ENCODE data around the gene APOC3.

Gene APOC3

GRCh38 chr11:116843661-116844060 lies 14.0 kb downstream of the APOC3 start:
- DNase-seq (ENCODE audit: extremely low read depth in 1 of 2, low read depth in 1 of 2): no peak

- no peak for DNase-seq (ENCODE audit: extremely low read depth in 1 of 2, low read depth in 1 of 2)
Measured at GRCh38 chr11:116844722-116845121, 15.0 kb downstream of the APOC3 start.

GRCh38 chr11:116847612-116848011 lies 17.9 kb downstream of the APOC3 start:
- no peak for DNase-seq (ENCODE audit: extremely low read depth in 1 of 2, low read depth in 1 of 2)

- DNase-seq (ENCODE audit: extremely low read depth in 1 of 2, low read depth in 1 of 2): no peak
Measured at GRCh38 chr11:116849060-116849459, 19.4 kb downstream of the APOC3 start.

GRCh38 chr11:116849486-116849885 lies 19.8 kb downstream of the APOC3 start:
- DNase-seq (ENCODE audit: extremely low read depth in 1 of 2, low read depth in 1 of 2): no peak

GRCh38 chr11:116851626-116852025 lies 21.9 kb downstream of the APOC3 start:
- peak; percentile 27 to 30 for DNase-seq (ENCODE audit: extremely low read depth in 1 of 2, low read depth in 1 of 2)

GRCh38 chr11:116852261-116853031 lies 22.7 kb downstream of the APOC3 start:
- no peak for DNase-seq (ENCODE audit: extremely low read depth in 1 of 2, low read depth in 1 of 2)

- DNase-seq (ENCODE audit: extremely low read depth in 1 of 2, low read depth in 1 of 2): peak; percentile 13 to 53
Measured at GRCh38 chr11:116853461-116854073, 23.9 kb downstream of the APOC3 start.

- DNase-seq (ENCODE audit: extremely low read depth in 1 of 2, low read depth in 1 of 2): no peak
Measured at GRCh38 chr11:116855413-116855812, 25.7 kb downstream of the APOC3 start.

- no peak for DNase-seq (ENCODE audit: extremely low read depth in 1 of 2, low read depth in 1 of 2)
Measured at GRCh38 chr11:116856423-116856822, 26.7 kb downstream of the APOC3 start.

GRCh38 chr11:116857316-116857715 lies 27.6 kb downstream of the APOC3 start:
- DNase-seq (ENCODE audit: extremely low read depth in 1 of 2, low read depth in 1 of 2): no peak

GRCh38 chr11:116857936-116858335 lies 28.2 kb downstream of the APOC3 start:
- DNase-seq (ENCODE audit: extremely low read depth in 1 of 2, low read depth in 1 of 2): no peak

- DNase-seq (ENCODE audit: extremely low read depth in 1 of 2, low read depth in 1 of 2): no peak
Measured at GRCh38 chr11:116859175-116859574, 29.5 kb downstream of the APOC3 start.

GRCh38 chr11:116860303-116860702 lies 30.6 kb downstream of the APOC3 start:
- no peak for DNase-seq (ENCODE audit: extremely low read depth in 1 of 2, low read depth in 1 of 2)

GRCh38 chr11:116861539-116861938 lies 31.8 kb downstream of the APOC3 start:
- no peak for DNase-seq (ENCODE audit: extremely low read depth in 1 of 2, low read depth in 1 of 2)

- no peak for DNase-seq (ENCODE audit: extremely low read depth in 1 of 2, low read depth in 1 of 2)
Measured at GRCh38 chr11:116862185-116862584, 32.5 kb downstream of the APOC3 start.

- DNase-seq (ENCODE audit: extremely low read depth in 1 of 2, low read depth in 1 of 2): no peak
Measured at GRCh38 chr11:116862951-116863350, 33.2 kb downstream of the APOC3 start.

GRCh38 chr11:116864531-116864930 lies 34.8 kb downstream of the APOC3 start:
- DNase-seq (ENCODE audit: extremely low read depth in 1 of 2, low read depth in 1 of 2): no peak

- no peak for DNase-seq (ENCODE audit: extremely low read depth in 1 of 2, low read depth in 1 of 2)
Measured at GRCh38 chr11:116865696-116866095, 36.0 kb downstream of the APOC3 start.

- DNase-seq (ENCODE audit: extremely low read depth in 1 of 2, low read depth in 1 of 2): no peak
Measured at GRCh38 chr11:116866804-116867455, 37.2 kb downstream of the APOC3 start.

GRCh38 chr11:116867619-116868018 lies 37.9 kb downstream of the APOC3 start:
- no peak for DNase-seq (ENCODE audit: extremely low read depth in 1 of 2, low read depth in 1 of 2)

- no peak for DNase-seq (ENCODE audit: extremely low read depth in 1 of 2, low read depth in 1 of 2)
Measured at GRCh38 chr11:116868066-116868465, 38.4 kb downstream of the APOC3 start.
